ENCODE results near the gene JSRP1.

The JSRP1 gene

DNA sequence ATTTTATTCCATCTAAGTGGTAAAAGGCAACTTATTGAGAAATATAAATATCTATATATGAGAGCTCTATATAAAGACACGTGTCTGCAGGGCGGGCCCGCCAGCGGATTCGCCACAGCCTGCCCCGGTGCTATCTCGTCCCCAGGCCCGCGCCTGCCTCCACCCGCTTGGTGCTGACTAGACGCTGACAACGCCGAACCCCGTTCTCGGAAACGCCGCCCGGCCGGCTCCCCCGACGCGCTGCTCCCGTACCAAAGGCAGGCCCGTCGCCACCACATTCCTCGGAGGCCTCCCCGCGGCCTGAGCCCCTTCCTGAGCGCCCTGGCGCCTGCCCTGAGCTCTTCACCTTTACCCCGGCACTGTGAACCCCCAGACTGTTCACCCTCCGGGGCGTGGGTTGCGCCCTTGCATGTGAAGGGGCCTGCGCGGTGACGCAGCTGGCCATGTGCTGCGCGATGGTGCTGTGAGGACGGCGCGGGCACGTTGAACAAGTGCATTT, 26.1 kb downstream of the JSRP1 start:
- Histone ChIP-seq H3K4me2 (ENCODE audit: low read length) (no peak overlapping the region), H3K27me3 (ENCODE audit: control insufficient read depth, insufficient read depth, low read length) (no peaks in the 10 kb centered on the region), H3K4me3 (ENCODE audit: low read depth, low read length) (no peak overlapping the region), H3K27ac (no peak overlapping the region), H3K4me1 (no peaks in the 10 kb centered on the region), H2AFZ (no peak overlapping the region), H3K9me3 (ENCODE audit: control insufficient read depth, low read length) (no peaks in the 10 kb centered on the region), H3K9ac (no peak overlapping the region), H3K79me2 (peaks cover 8% of the 10 kb centered on the region), H3K36me3 (ENCODE audit: control insufficient read depth, insufficient read depth, low read length) (no peaks in the 10 kb centered on the region)
- TF ChIP-seq, protein P1, sequence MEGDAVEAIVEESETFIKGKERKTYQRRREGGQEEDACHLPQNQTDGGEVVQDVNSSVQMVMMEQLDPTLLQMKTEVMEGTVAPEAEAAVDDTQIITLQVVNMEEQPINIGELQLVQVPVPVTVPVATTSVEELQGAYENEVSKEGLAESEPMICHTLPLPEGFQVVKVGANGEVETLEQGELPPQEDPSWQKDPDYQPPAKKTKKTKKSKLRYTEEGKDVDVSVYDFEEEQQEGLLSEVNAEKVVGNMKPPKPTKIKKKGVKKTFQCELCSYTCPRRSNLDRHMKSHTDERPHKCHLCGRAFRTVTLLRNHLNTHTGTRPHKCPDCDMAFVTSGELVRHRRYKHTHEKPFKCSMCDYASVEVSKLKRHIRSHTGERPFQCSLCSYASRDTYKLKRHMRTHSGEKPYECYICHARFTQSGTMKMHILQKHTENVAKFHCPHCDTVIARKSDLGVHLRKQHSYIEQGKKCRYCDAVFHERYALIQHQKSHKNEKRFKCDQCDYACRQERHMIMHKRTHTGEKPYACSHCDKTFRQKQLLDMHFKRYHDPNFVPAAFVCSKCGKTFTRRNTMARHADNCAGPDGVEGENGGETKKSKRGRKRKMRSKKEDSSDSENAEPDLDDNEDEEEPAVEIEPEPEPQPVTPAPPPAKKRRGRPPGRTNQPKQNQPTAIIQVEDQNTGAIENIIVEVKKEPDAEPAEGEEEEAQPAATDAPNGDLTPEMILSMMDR (IDR thresholded peaks at IDR 0.05) = no peak

GRCh38 chr19:2229103-2230032, 26.8 kb downstream of the JSRP1 start:
- Histone ChIP-seq H3K4me1 (no peaks in the 10 kb centered on the region), H3K4me2 (ENCODE audit: low read length) (no peak overlapping the region), H3K9ac (no peak overlapping the region), H2AFZ (no peak overlapping the region), H3K4me3 (ENCODE audit: low read depth, low read length) (no peak overlapping the region), H3K27me3 (ENCODE audit: control insufficient read depth, insufficient read depth, low read length) (no peaks in the 10 kb centered on the region), H3K27ac (no peak overlapping the region), H3K9me3 (ENCODE audit: control insufficient read depth, low read length) (no peaks in the 10 kb centered on the region), H3K79me2 (peaks cover 2% of the 10 kb centered on the region), H3K36me3 (ENCODE audit: control insufficient read depth, insufficient read depth, low read length) (no peaks in the 10 kb centered on the region)
- TF ChIP-seq, protein P1 (IDR thresholded peaks at IDR 0.05) = no peak

DNA sequence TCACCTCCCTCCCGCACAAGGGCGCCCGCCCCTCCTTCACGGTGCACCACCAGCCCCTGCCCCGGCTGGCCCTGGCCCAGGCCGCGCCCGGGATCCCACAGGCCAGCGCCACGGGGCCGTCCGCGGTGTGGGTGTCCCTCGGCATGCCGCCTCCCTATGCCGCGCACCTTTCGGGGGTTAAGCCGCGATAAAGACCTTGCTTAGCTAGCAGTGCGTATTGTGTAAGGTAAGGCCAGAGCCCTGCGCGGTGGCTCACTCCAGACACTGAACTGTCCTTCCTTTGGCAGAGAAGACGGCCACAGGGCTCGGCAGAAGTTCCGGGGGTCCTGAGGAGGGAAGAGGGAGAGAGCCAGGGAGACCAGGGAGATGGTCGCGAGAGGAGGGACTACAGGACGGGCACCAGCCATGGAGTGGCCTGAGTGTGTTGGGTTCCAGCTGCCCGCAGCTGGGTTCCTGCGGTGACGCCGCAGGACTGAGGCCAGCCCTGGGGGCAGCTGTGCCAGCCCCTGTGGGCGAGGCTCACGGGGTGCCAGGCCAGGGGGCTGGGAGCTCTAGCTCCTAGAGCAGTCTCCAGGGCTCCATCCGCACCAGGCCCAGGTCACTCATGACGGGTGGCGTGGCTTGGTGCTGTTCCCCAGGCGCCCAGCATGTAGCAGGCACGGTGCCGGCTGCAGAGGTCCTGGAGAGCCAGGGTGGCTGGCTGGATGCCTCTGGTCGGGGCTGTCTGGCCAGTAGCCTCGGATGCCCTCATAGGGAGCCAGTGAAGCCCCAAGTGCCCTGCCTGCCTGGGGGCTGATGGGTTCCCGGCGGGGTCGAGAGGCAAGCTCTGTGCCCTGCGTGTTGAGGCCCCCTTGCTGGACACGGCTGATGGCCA, 27.8 kb downstream of the JSRP1 start:
- Histone ChIP-seq H3K4me3 (ENCODE audit: low read depth, low read length) (no peak overlapping the region), H3K36me3 (ENCODE audit: control insufficient read depth, insufficient read depth, low read length) (no peaks in the 10 kb centered on the region), H3K4me2 (ENCODE audit: low read length) (no peak overlapping the region), H3K4me1 (no peaks in the 10 kb centered on the region), H3K27me3 (ENCODE audit: control insufficient read depth, insufficient read depth, low read length) (no peaks in the 10 kb centered on the region), H3K9ac (no peak overlapping the region), H3K27ac (no peak overlapping the region), H3K9me3 (ENCODE audit: control insufficient read depth, low read length) (no peaks in the 10 kb centered on the region), H3K79me2 (no peaks in the 10 kb centered on the region), H2AFZ (no peak overlapping the region)
- TF ChIP-seq, protein P1 (IDR thresholded peaks at IDR 0.05) = no peak

DNA sequence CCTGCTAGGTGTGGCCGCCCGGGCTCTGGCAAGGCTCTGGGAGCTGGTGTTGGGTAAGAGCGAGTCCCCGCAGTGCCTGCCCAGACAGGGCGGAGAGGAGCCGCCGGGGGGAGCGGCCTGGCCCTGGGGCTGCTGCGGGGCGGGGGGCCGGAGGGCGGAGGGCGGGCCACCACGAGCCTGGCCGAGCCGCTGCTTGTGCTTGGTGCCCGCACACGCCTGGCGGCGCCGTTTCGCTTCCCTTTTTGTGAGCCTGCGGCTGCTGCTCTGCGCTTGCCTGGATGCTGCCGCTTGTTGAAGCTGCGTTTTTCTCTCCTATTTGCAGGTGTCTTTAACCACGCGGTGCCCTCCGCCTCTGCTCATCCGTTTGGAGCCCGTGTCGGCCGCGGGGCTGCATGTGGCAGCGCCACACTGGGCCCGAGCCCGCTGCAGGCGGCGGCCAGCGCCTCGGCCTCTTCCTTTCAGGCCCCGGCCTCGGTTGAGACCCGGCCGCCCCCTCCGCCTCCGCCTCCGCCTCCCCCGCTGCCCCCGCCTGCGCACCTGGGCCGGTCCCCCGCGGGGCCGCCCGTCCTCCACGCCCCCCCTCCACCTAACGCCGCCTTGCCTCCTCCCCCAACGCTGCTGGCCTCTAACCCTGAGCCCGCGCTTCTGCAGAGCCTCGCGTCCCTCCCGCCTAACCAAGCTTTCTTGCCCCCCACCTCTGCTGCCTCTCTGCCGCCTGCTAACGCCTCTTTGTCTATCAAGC, 28.6 kb downstream of the JSRP1 start:
- Histone ChIP-seq H3K4me1 (no peaks in the 10 kb centered on the region), H2AFZ (no peak overlapping the region), H3K9ac (no peak overlapping the region), H3K4me3 (ENCODE audit: low read depth, low read length) (no peak overlapping the region), H3K9me3 (ENCODE audit: control insufficient read depth, low read length) (no peaks in the 10 kb centered on the region), H3K27me3 (ENCODE audit: control insufficient read depth, insufficient read depth, low read length) (no peaks in the 10 kb centered on the region), H3K27ac (no peak overlapping the region), H3K4me2 (ENCODE audit: low read length) (no peak overlapping the region), H3K79me2 (no peaks in the 10 kb centered on the region), H3K36me3 (ENCODE audit: control insufficient read depth, insufficient read depth, low read length) (no peaks in the 10 kb centered on the region)
- TF ChIP-seq, protein P1 (IDR thresholded peaks at IDR 0.05) = no peak

Measured in parathyroid adenoma (tissue), 2 donors.